Glutamatergic neuron (in vitro differentiated cells): Measurements from ENCODE around the gene SCMH1. TPM values are rescaled to one million over a fixed set of nuclear protein-coding genes. Genes with fewer than 3 reads are reported as not detected.

Experiments
- DNase-seq: peaks from one replicate; pipeline ENCODE4 v3.0.0; 2022
- H3K27ac Mint-ChIP-seq: one replicate; pipeline ENCODE4 v1.8.0; 2020; ENCODE audit warnings: mild to moderate bottlenecking, mixed read lengths, inconsistent platforms; ENCODE audit not compliant: unreplicated experiment
- H3K27me3 Mint-ChIP-seq: one replicate; pipeline ENCODE4 v1.8.0; 2020; ENCODE audit warnings: mild to moderate bottlenecking, moderate library complexity, mixed read lengths, inconsistent platforms; ENCODE audit not compliant: unreplicated experiment
- H3K36me3 Mint-ChIP-seq: one replicate; pipeline ENCODE4 v1.8.0; 2020; ENCODE audit warnings: mild to moderate bottlenecking, mixed read lengths, inconsistent platforms; ENCODE audit not compliant: unreplicated experiment
- H3K4me1 Mint-ChIP-seq: one replicate; pipeline ENCODE4 v1.8.0; 2020; ENCODE audit warnings: mild to moderate bottlenecking, low read depth, mixed read lengths, inconsistent platforms; ENCODE audit not compliant: unreplicated experiment
- H3K4me3 Mint-ChIP-seq: one replicate; pipeline ENCODE4 v1.8.0; 2020; ENCODE audit warnings: mild to moderate bottlenecking, mixed read lengths, inconsistent platforms; ENCODE audit not compliant: unreplicated experiment
- H3K9me3 Mint-ChIP-seq: one replicate; pipeline ENCODE4 v1.8.0; 2020; ENCODE audit warnings: mild to moderate bottlenecking, moderate library complexity, mixed read lengths, inconsistent platforms; ENCODE audit not compliant: unreplicated experiment
- CTCF ChIP-seq: fragments of 200-600 bp; sonication (generic); IDR thresholded peaks from one replicate; pipeline ENCODE4 v1.5.0; 2021; ENCODE audit not compliant: partially characterized antibody, unreplicated experiment
- total RNA-seq: library from RNA; stranded (reverse); fragmentation: NEBNext Ultra II Directional; extraction: Animal tissue kit (Norgen Biotek cat#: 25700); gene quantifications from one replicate; pipeline ENCODE4 v1.2.1, GENCODE V29; 2021; ENCODE audit not compliant: unreplicated experiment

Gene SCMH1
- total RNA-seq, 1 donor from 2014 or later = 17.8 TPM

- Mint-ChIP-seq H3K4me3 (no peak overlapping the region), H3K4me1 (no peaks in the 10 kb centered on the region), H3K36me3 (no peaks in the 10 kb centered on the region), H3K27ac (no peak overlapping the region), H3K27me3 (no peaks in the 10 kb centered on the region), H3K9me3 (no peaks in the 10 kb centered on the region)
- TF ChIP-seq CTCF = no peak
- no peak for DNase-seq
Observed at GRCh38 chr1:41093826-41094225, 148.3 kb downstream of the SCMH1 start.

GRCh38 chr1:41086921-41087320, 155.2 kb downstream of the SCMH1 start:
- H3K9me3 Mint-ChIP-seq = no peaks in the 10 kb centered on the region
- TF ChIP-seq CTCF = no peak
- no peaks in the 10 kb centered on the region for H3K4me1 Mint-ChIP-seq
- H3K36me3 Mint-ChIP-seq = no peaks in the 10 kb centered on the region
- H3K4me3 Mint-ChIP-seq = no peak overlapping the region
- no peak overlapping the region for H3K27ac Mint-ChIP-seq
- H3K27me3 Mint-ChIP-seq = no peaks in the 10 kb centered on the region
- no peak for DNase-seq

- Mint-ChIP-seq H3K27me3 (no peaks in the 10 kb centered on the region), H3K4me3 (no peak overlapping the region), H3K9me3 (no peaks in the 10 kb centered on the region), H3K27ac (no peak overlapping the region), H3K36me3 (no peaks in the 10 kb centered on the region), H3K4me1 (no peaks in the 10 kb centered on the region)
- TF ChIP-seq CTCF = no peak
- DNase-seq = no peak
Observed at GRCh38 chr1:41078616-41079015, 163.5 kb downstream of the SCMH1 start.

GRCh38 chr1:41078193-41078592, 163.9 kb downstream of the SCMH1 start:
- H3K4me1 Mint-ChIP-seq = no peaks in the 10 kb centered on the region

GRCh38 chr1:41073971-41074370, 168.1 kb downstream of the SCMH1 start:
- TF ChIP-seq CTCF = no peak
- Mint-ChIP-seq H3K4me3 (no peak overlapping the region), H3K27me3 (no peaks in the 10 kb centered on the region), H3K4me1 (no peaks in the 10 kb centered on the region), H3K36me3 (no peaks in the 10 kb centered on the region), H3K27ac (no peak overlapping the region), H3K9me3 (no peaks in the 10 kb centered on the region)
- DNase-seq = no peak

More at GRCh38 chr1:41078193-41078592, 163.9 kb downstream of the SCMH1 start:
- no peaks in the 10 kb centered on the region for H3K9me3 Mint-ChIP-seq
- no peak for TF ChIP-seq CTCF
- no peaks in the 10 kb centered on the region for H3K27me3 Mint-ChIP-seq
- no peak overlapping the region for H3K4me3 Mint-ChIP-seq
- DNase-seq = no peak
- no peak overlapping the region for H3K27ac Mint-ChIP-seq
- no peaks in the 10 kb centered on the region for H3K36me3 Mint-ChIP-seq
